Measurements from ENCODE around the gene CDC37.
"Not testable (repeated sequence)": the region's sequence is repeated elsewhere in the genome, so short reads cannot be mapped to it uniquely, and the experiment has no call there.

The CDC37 gene

DNA sequence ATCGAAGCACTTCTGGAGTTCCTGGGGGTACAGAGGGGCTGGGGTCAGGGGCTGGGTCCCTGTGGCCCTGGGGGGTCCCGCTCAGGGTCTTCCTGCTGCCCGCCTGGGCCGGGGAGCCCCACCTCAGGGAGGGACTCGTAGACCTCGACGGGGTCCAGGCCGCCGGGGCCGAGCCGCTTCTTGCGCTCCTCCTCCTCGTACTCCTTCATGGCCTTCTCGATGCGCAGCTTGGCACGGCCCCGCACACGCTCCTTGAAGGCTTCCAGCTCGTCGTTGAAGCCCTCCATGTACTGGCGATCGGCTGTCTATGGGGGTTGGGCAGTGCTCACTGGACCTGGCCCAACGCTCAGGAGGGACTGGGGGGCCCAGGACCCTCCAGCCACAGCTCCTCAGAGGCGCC, 10.2 kb downstream of the CDC37 start:
- no peak for DNase-seq

DNA sequence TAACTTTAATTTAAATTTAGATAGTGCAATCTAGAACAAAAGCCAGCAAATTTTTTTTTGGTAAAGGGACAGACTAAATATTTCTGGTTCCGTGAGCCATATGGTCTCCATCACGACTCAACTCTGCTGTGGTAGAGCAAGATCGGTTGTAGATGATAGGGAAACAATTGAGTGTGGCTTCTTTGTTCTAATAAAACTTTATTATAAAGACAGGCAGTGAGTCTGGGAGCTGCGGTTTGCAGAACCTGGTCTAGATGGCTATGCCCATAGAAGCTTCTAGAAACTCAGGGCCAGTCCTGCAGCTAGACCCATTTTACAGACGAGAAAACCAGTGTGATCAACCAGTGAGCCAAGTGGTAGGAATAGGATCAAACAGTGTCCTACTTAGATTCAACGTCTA, 11.2 kb downstream of the CDC37 start:
- DNase-seq = no peak

- peak; percentile 58 for DNase-seq
Observed at GRCh38 chr19:10390652-10391286, 12.6 kb downstream of the CDC37 start.

- no peak for DNase-seq
Observed at GRCh38 chr19:10389863-10390262, 13.5 kb downstream of the CDC37 start.

DNA sequence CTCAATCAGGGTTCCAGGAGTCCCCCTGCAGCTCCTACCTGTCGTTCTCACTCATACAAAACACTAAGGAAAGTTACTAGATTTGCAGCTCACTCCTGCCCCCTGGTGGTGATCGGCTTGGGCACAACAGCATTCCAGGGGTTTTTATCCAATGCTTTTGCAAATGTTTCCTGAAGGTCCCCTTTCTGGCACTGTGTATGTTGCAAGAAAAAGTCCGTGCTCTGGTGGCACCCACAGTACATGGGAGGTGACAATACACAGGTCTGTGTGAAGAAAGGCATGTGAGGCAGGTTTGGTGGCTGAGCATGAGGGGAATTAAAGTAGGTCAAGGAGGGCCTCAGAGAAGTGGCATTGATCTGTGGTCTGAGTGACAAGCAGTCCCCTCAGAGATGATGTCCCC, 14.4 kb downstream of the CDC37 start:
- DNase-seq = peak; percentile 76

DNA sequence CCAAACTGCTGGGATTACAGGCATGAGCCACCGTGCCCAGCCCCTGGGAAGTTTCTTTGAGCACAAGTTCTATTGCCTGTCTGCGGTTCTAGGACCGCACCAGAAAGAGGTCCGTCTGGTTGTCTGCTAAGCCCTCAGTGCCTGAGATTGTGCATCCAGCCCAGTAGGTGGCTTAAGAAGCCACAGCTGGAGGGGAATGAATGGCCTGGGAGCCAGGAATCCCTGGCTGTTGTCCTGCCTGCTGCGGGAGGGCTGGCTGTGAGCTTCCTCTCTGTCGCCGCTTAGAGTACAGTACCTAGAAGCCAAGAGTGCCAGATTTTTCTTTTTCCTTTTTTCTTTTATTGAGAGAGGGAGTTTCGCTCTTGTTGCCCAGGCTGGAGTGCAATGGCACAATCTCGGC, 18.8 kb downstream of the CDC37 start:
- DNase-seq = no peak

DNA sequence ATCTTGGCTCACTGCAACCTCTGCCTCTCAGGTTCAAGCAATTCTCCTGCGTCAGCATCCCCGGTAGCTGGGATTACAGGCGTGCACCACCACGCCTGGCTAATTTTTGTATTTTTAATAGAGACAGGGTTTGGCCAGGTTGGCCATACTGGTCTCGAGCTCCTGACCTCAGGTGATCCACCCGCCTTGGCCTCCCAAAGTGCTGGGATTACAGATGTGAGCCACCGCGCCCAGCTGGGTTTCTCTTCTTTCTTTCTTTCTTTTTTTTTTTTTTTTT, 20.2 kb downstream of the CDC37 start:
- DNase-seq = not testable (repeated sequence)

GRCh38 chr19:10380313-10381102, 22.8 kb downstream of the CDC37 start, which contains the start of gene TYK2:
Gene TYK2 (minus strand): TSS chr19:10380572. CDS start chr19:10378406, 2,166 bp downstream.
- peak; percentile 91 for DNase-seq

- DNase-seq = no peak
Observed at GRCh38 chr19:10379880-10380312, 23.4 kb downstream of the CDC37 start.

- no peak for DNase-seq
Observed at GRCh38 chr19:10378124-10378523, 25.2 kb downstream of the CDC37 start.

DNA sequence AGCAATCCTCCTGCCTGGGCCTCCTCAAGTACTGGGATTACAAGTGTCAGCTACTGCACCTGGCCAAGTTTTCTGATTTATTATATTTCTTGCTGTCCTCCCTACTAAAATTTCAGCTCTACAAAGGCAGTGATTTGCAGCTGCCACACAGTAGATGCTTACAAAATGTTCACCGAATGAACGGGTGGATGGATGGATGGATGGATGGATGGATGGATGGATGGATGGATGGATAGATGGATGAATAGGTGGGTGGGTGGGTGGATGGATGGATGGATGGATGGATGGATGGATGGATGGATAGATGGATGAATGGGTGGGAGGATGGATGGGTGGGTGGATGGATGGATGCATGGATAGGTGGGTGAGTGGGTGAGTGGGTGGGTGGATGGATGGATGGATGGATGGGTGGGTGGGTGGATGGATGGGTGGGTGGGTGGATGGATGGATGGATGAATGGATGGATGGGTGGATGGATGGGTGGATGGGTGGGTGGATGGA, 26.2 kb downstream of the CDC37 start:
- not testable (repeated sequence) for DNase-seq

DNA sequence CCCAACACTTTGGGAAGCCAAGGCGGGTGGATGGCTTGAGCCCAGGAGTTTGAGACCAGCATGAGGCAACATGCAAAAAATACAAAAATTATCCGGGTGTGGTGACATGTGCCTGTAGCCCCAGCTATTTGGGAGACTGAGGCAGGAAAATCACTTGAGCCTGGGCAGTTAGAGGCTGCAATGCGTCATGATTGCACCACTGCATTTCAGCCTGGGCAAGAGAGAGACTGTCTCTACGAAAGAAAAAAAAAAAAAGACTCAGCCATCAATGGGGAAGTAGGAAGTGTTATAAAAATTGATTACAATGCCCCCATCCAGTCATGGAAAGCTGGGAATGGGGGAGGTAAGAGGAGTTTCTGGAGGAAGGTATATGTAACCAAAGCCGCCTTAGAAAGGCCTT, 28.4 kb downstream of the CDC37 start:
- no peak for DNase-seq

DNA sequence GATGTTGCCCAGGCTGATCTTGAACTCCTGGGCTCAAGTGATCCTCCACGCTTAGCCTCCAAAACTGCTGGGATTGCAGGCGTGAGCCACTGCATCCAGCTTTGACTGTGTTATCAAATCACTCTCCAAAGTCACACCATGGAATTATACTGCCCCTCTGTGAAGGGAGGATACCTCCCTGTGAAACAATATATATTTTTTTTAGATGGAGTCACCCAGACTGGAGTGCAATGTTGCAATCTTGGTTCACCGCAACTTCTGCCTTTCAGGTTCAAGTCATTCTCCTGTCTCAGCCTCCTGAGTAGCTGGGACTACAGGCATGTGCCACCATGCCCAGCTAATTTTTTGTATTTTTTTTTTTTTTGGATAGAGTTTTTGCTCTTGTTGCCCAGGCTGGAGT, 30.7 kb downstream of the CDC37 start:
- no peak for DNase-seq

DNA sequence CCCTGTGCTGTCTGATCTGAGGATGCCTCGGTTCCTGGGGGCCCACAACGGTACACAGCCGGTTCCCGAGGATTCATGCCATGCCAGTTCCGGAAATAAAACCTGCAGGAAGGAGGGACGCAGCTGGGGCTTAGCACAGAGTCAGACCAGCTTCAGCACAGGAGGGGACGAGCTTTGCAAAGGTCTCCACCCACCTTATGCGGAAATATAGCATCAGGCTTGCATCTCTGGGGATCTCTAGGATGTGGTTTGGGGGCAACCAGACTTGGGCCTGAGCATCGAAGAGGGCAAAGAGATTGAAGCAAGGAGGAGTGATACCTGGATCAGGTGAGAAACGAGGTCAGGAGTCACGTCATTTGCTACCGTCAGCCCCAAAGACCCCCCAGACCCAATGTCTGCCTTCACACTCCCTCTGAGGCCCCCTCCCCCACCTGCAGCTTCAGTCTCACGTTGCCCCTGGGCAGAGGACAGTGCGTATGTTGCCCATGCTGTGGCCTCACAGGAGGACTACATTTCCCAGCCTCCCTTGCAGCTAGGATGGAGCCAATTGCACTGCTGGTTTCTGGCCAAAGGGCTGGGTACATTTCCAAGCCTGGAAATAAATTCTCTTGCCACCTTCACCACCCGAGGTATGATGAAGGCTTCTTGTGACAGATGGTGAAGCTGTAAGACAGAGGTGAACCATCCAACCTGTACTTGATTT, 35.1 kb downstream of the CDC37 start:
- DNase-seq = no peak

GRCh38 chr19:10366950-10367512, 36.3 kb downstream of the CDC37 start:
- not testable (repeated sequence) for DNase-seq

GRCh38 chr19:10365518-10365917, 37.8 kb downstream of the CDC37 start:
- no peak for DNase-seq

DNA sequence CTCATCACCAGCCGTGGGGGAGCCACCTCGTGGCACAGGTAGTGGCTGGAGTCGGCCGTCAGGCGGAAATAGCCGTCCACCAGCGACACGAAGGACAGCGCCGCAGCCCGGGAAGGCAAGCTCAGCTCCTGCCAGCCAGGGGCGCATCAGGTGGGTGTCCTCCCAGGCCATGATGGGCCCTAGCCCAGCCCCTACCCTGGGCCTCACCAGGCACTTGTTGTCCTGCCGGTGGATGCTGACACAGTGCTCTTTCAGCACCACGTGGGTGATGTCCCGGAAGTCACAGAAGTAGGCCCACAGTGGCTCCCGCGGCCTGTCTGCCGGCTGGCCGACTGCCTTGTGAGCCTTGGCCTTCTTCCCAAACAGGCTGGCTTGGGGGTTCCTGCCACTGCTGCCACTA, 38.7 kb downstream of the CDC37 start:
- no peak for DNase-seq

DNA sequence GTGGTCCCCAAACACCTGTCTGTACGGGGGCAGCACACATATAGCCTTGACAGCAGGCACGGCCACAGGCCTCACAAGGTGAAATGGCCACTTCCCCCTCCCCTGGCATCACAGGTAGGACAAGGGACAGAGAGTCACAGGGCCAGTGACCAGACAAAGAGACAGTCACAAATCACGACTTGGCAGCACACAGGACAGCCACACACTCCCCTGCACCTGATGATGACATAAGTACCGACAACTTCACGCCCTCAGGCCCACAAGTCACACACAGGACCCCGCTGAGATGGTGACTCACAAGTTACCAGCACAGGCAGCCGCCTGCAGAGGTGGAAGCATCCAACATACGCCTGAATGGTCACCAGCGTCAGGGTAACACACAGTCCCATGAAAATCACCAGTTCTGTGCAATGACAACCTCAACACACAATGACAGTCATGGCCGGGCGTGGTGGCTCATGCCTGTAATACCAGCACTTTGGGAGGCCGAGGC, 39.5 kb downstream of the CDC37 start:
- DNase-seq = no peak

- no peak for DNase-seq
Observed at GRCh38 chr19:10362259-10362658, 41.1 kb downstream of the CDC37 start.

DNA sequence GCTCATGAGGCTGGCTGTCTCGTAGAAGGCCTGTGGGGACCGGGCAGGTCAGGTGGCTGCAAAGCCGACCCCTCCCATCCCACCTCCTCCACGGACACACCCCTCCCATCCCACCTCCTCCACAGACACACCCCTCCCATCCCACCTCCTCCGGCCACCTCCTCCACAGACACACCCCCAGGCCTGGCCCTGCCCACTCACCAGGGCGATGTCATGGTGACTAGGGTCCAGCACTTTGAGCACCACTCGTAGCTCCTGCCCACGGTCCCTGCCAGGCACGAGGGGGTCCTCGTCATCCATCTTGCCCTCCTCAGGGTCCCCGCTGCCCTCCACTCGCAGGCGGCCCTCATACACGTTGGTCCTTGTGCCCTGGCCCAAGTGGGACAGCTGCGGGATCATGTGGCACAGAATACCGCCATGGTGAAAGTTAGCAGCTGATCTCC, 41.8 kb downstream of the CDC37 start:
- DNase-seq = no peak

DNA sequence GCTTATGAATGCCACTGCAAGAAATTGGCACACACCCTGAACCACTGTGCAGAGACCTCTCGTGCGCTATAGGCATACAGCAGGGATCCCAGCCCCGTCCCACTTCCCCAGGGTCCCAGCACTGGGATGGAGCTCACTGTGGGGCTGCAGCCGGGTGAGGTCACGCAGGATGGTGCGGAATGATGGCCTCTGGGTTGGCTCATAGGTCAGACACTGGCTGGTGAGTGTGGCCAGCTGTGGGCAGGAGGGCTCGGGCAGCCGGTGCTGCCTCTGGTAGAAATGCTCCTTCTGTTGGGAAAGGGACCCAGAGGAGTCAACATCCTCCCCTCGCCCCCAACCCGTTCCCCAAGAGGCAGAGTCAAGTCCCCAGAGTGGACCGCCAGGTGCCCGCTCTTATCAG, 46.9 kb downstream of the CDC37 start:
- no peak for DNase-seq

DNA sequence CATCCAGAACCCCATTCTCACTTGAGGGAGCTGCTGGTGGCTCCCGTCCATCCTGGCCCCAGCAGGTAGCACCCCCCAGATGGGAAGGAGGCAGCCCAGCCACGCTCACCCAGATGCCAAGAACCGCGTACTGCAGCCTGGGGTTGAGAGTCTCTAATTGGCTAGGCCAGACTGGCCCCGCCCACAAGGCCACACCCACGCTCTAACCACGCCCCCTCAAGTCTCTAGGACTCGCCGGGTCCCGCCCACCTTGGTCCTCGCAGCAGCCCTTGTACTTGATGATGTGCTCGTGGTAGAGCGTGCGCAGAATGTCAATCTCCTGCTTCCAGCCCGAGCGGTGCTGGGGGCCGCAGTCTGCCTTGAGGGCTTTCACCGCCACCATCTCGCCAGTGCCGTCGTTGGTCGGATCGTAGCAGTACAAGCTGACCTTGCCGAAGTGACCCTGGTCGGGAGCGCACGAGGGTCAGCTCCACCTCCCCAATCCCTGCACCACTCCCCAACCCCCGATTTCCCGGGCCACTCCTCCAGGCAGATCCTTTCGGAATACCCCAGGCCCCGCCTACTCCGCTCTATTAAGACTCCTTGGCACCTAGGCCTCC, 49.5 kb downstream of the CDC37 start:
- DNase-seq = peak; percentile 26

Measured in activated CD4-positive, alpha-beta T cell treated with anti-CD3 and anti-CD28 coated beads for 1 hour (primary cell).